K562 (cell line): ENCODE results near the gene GLB1L3. TPM values are rescaled to one million over a fixed set of nuclear protein-coding genes. Genes with fewer than 3 reads are reported as not detected.
A peak's percentile ranks its signal among the peaks of the same experiment; 100 is the strongest.

ENCODE experiments used
- ATAC-seq: fragments of 200-7000 bp; cut with Tn5 transposase; 3 replicates; pipeline ENCODE4 v1.9.1; 2020; ENCODE audit warnings: moderate library complexity
- BruUV-seq: library from RNA; stranded (reverse); fragments of 400-500 nt; replicated peaks from 2 replicates; lab custom pipeline; 2021; lab: Mats Ljungman, UMichigan
- CTCF ChIA-PET: fragments of 300-600 bp; formaldehyde crosslinking; extraction: SDS; loops from one replicate; lab custom pipeline; 2021; ENCODE audit warnings: low intra/inter-chr PET ratio; lab: Yijun Ruan, JAX
- POLR2A ChIA-PET: fragments of 300-600, 350-650 bp; sonication (Branson Sonifier 250); formaldehyde crosslinking; extraction: SDS; loops from one replicate; lab custom pipeline; 2021; ENCODE audit warnings: antibody characterized with exemption, inconsistent platforms; lab: Yijun Ruan, JAX
- DNase-seq, 4 experiments: peaks; one replicate each; pipeline versions ENCODE4 v3.0.0 to v3.0.0-alpha.2; 2011 to 2018; ENCODE audit warnings: low spot score in 3 of 4, mixed read lengths in 3 of 4; ENCODE audit errors: extremely low read depth in 1 of 4
- FAIRE-seq: peaks from 2 replicates; lab custom pipeline; 2011; peaks lifted over from hg19 to GRCh38; lab: Jason Lieb, UNC
- H2AFZ ChIP-seq: 2 replicates; pipeline ENCODE4 v1.6.0; 2011; ENCODE audit warnings: low read depth, low read length, control low read depth, inconsistent platforms
- H3K27ac ChIP-seq: fragments of 200-600 bp; 3 replicates; pipeline ENCODE4 v1.8.0; 2011; ENCODE audit warnings: low read depth, mild to moderate bottlenecking, control low read depth, inconsistent platforms, low read length, moderate library complexity, mixed read lengths; ENCODE audit errors: extremely low read depth
- H3K27me3 ChIP-seq, 2 experiments: fragments of 300-600 bp in 1 of 2; 2 replicates in 1 of 2; 3 replicates in 1 of 2; pipeline versions ENCODE4 v1.6.0 to v1.8.0; 2011; ENCODE audit warnings: inconsistent platforms in 2 of 2, low read length in 2 of 2, mild to moderate bottlenecking in 1 of 2, mixed read lengths in 1 of 2, moderate library complexity in 1 of 2; ENCODE audit not compliant: control insufficient read depth in 2 of 2, insufficient read depth in 2 of 2
- H3K36me3 ChIP-seq: fragments of 300-600 bp; 3 replicates; pipeline ENCODE4 v1.8.0; 2011; ENCODE audit warnings: mild to moderate bottlenecking, low read length, inconsistent platforms; ENCODE audit not compliant: control insufficient read depth, insufficient read depth
- H3K4me1 ChIP-seq, 2 experiments: fragments of 200-600 bp in 1 of 2; replicated peaks in 1 of 2; 2 replicates in 1 of 2; 3 replicates in 1 of 2; pipeline versions ENCODE4 v1.5.1 to v1.8.0; 2011; ENCODE audit warnings: inconsistent platforms in 2 of 2, low read length in 2 of 2, mild to moderate bottlenecking in 1 of 2, mixed read lengths in 1 of 2, moderate library complexity in 1 of 2; ENCODE audit not compliant: control insufficient read depth in 2 of 2, insufficient read depth in 2 of 2
- H3K4me2 ChIP-seq: 2 replicates; pipeline ENCODE4 v1.6.1; 2011; ENCODE audit warnings: low read length, control low read depth, inconsistent platforms, mixed read lengths; ENCODE audit not compliant: insufficient read depth
- H3K4me3 ChIP-seq: fragments of 200-600 bp; sonication (generic), shearing (Covaris generic); 2 replicates; pipeline ENCODE4 v1.5.1; 2016; ENCODE audit warnings: control low read depth, inconsistent platforms
- H3K79me2 ChIP-seq: fragments of 200-600 bp; 3 replicates; pipeline ENCODE4 v1.8.0; 2011; ENCODE audit warnings: low read length, inconsistent platforms; ENCODE audit not compliant: control insufficient read depth, insufficient read depth
- H3K9ac ChIP-seq, 2 experiments: 2 replicates each; pipeline versions ENCODE4 v1.6.0 to v1.6.1; 2011; ENCODE audit warnings: low read depth in 2 of 2, low read length in 2 of 2, control low read depth in 1 of 2, inconsistent platforms in 1 of 2, mild to moderate bottlenecking in 1 of 2, mixed read lengths in 1 of 2; ENCODE audit not compliant: insufficient read depth in 1 of 2
- H3K9me1 ChIP-seq: one replicate; pipeline ENCODE4 v1.6.0; 2011; ENCODE audit warnings: inconsistent platforms, mild to moderate bottlenecking, low read length, moderate library complexity; ENCODE audit not compliant: control insufficient read depth, insufficient read depth
- H3K9me3 ChIP-seq: replicated peaks from 2 replicates; pipeline ENCODE4 v1.5.1; 2011; ENCODE audit warnings: low read depth, low read length, inconsistent platforms; ENCODE audit not compliant: control insufficient read depth, insufficient read depth
- H4K20me1 ChIP-seq: replicated peaks from 2 replicates; pipeline ENCODE4 v1.6.1; 2011; ENCODE audit warnings: low read length, inconsistent platforms, mixed read lengths; ENCODE audit not compliant: control insufficient read depth, insufficient read depth
- E4F1 ChIP-seq: fragments of 250-450 bp; sonication (Bioruptor Pico); IDR thresholded peaks from 2 replicates; pipeline ENCODE4 v1.5.0; 2021; ENCODE audit warnings: mild to moderate bottlenecking, borderline replicate concordance
- HNRNPUL1 ChIP-seq: fragments of 200-400 bp; formaldehyde crosslinking; IDR thresholded peaks from 2 replicates; pipeline ENCODE4 v1.6.1; 2017; ENCODE audit warnings: low read length
- MCM5 ChIP-seq: fragments of 450-650 bp; IDR thresholded peaks from 2 replicates; pipeline ENCODE4 v1.6.1; 2016; ENCODE audit warnings: low read depth
- XRCC4 ChIP-seq: IDR thresholded peaks from one replicate; pipeline ENCODE4 v1.6.1; 2011; ENCODE audit not compliant: insufficient read depth, insufficient read length; ENCODE audit errors: extremely low read depth
- ZNF695 ChIP-seq: fragments of 450-650 bp; formaldehyde crosslinking; IDR thresholded peaks from 2 replicates; pipeline ENCODE4 v1.4.0; 2020; ENCODE audit warnings: mild to moderate bottlenecking, moderate library complexity
- WGBS: fragments of 100-300 bp; shearing (Covaris generic); methylation state at CpG from one replicate; pipeline ENCODE4 v1.1.6; 2016; ENCODE audit warnings: low coverage, mixed read lengths; ENCODE audit not compliant: insufficient coverage; ENCODE audit errors: missing lambda C conversion rate; 5-methylcytosine and 5-hydroxymethylcytosine counted together
- in situ Hi-C: fragments of 300-500 bp; cut with MboI; formaldehyde crosslinking; loops from 4 replicates; pipeline ENCODE4 v1.15.0; 2018; ENCODE audit warnings: inconsistent platforms, mixed read lengths
- intact Hi-C: fragments of 100-400 bp; cut with micrococcal nuclease; formaldehyde crosslinking; loops from 2 replicates; pipeline ENCODE4 v1.14.2; 2022
- polyA plus RNA-seq, 8 experiments: library from polyadenylated mRNA; depleted of rRNA in 4 of 8; stranded (reverse) in 5 of 8; unstranded in 3 of 8; fragments of >200 nt; fragmentation: Nextera tagmentation in 2 of 8; fragmentation: Illumina TruSeq in 1 of 8; extraction: Ambion mirVana in 2 of 8; extraction: Trizol in 1 of 8; gene quantifications; 2 replicates each; pipeline versions ENCODE4 v1.2.1 to v1.2.3, GENCODE V29; 2011 to 2014; ENCODE audit warnings: inconsistent platforms in 1 of 8, missing spikeins in 1 of 8
- total RNA-seq, 7 experiments: library from RNA; depleted of rRNA in 6 of 7; stranded (reverse); fragments of >200 nt in 6 of 7; fragmentation: Illumina TruSeq in 2 of 7; extraction: Trizol in 2 of 7; gene quantifications; 2 replicates each; pipeline versions ENCODE4 v1.2.1 to v1.2.3, GENCODE V29; 2011 to 2021; ENCODE audit warnings: low replicate concordance in 1 of 7
- TF ChIP-seq, protein P1 (sequence below): IDR thresholded peaks from 3 replicates; pipeline ENCODE4 v1.6.1; 2011; ENCODE audit warnings: borderline replicate concordance, mild to moderate bottlenecking; ENCODE audit not compliant: insufficient read length, insufficient read depth
- TF ChIP-seq, protein P2 (sequence below): sonication (generic); formaldehyde crosslinking; IDR thresholded peaks from 2 replicates; pipeline ENCODE4 v1.8.0; 2023; ENCODE audit warnings: mild to moderate bottlenecking, missing genetic modification reagents
- TF ChIP-seq, protein P3 (sequence below), 2 experiments: fragments of 450-650 bp in 1 of 2; sonication (generic) in 1 of 2; formaldehyde crosslinking in 1 of 2; IDR thresholded peaks in 1 of 2; conservative IDR thresholded peaks in 1 of 2; 2 replicates each; pipeline versions ENCODE4 v1.6.1 to v1.8.1; 2016 to 2023; ENCODE audit warnings: mild to moderate bottlenecking in 2 of 2, moderate library complexity in 2 of 2, inconsistent platforms in 1 of 2, missing genetic modification reagents in 1 of 2

Gene GLB1L3
- total and polyA plus RNA-seq, 9 of the 15 experiments (the other 6 are each of a cell fraction or from before 2014, with no cell fraction given) = 0.18 to 3.3 (median 0.49) TPM

DNA sequence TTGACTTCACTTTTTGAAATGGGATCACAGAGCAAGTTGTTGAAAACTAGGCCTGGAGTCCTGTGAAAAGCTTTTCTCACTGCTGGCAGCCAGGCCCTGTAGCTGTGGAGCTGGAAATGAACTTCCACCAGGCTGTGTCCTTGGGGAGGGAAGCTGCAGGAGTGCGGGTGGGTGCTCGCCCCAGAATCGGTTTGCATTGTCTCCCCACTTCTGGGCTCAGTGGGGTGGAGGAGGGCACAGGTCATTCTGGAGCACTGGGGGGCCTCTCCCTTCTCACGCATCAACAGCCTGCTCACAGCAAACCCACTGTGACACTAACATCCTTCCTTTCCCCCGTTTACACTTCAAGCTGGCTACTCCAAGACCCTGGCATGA is 70.8 kb downstream of the GLB1L3 start:
- Histone ChIP-seq H3K4me1 (no peaks in the 10 kb centered on the region; a peak in 1 of 5 replicates), H3K36me3 (no peaks in the 10 kb centered on the region), H3K4me3 (no peak overlapping the region), H3K79me2 (no peaks in the 10 kb centered on the region), H3K9me1 (no peaks in the 10 kb centered on the region), H3K27ac (no peak overlapping the region), H4K20me1 (no peaks in the 10 kb centered on the region), H3K27me3 (no peaks in the 10 kb centered on the region), H2AFZ (no peak overlapping the region), H3K9ac (peak overlapping the region in 1 of 2 experiments; percentile 9; a peak in 1 of 4 replicates), H3K9me3 (no peaks in the 10 kb centered on the region), H3K4me2 (no peak overlapping the region)
- no peak for TF ChIP-seq HNRNPUL1
- DNase-seq = no peak
- WGBS = 54% methylated on average over 5 of the region's 5 CpGs
- BruUV-seq = no TSS peak
- no peak for ATAC-seq
- intact Hi-C loops = no loop called here
- no peak for FAIRE-seq
- POLR2A ChIA-PET = interaction anchor here (0.6 kb wide), 1 partner anchor 21 kb away, joined by 3 read pairs; no protein-coding TSS in a partner anchor
- CTCF ChIA-PET = no interaction called here
- in situ Hi-C loops = no loop called here

GRCh38 chr11:134347441-134347840 is 71.3 kb downstream of the GLB1L3 start:
- H2AFZ ChIP-seq = no peak overlapping the region
- DNase-seq (no peak), FAIRE-seq (no peak), ATAC-seq (no peak)
- TF ChIP-seq XRCC4 (no peak), E4F1 (CRISPR knock-in tag) (no peak), ZNF695 (CRISPR knock-in tag) (no peak), MCM5 (no peak)
- TF ChIP-seq, protein P1, sequence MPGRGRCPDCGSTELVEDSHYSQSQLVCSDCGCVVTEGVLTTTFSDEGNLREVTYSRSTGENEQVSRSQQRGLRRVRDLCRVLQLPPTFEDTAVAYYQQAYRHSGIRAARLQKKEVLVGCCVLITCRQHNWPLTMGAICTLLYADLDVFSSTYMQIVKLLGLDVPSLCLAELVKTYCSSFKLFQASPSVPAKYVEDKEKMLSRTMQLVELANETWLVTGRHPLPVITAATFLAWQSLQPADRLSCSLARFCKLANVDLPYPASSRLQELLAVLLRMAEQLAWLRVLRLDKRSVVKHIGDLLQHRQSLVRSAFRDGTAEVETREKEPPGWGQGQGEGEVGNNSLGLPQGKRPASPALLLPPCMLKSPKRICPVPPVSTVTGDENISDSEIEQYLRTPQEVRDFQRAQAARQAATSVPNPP = no peak
- TF ChIP-seq, protein P2, sequence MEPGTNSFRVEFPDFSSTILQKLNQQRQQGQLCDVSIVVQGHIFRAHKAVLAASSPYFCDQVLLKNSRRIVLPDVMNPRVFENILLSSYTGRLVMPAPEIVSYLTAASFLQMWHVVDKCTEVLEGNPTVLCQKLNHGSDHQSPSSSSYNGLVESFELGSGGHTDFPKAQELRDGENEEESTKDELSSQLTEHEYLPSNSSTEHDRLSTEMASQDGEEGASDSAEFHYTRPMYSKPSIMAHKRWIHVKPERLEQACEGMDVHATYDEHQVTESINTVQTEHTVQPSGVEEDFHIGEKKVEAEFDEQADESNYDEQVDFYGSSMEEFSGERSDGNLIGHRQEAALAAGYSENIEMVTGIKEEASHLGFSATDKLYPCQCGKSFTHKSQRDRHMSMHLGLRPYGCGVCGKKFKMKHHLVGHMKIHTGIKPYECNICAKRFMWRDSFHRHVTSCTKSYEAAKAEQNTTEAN (CRISPR knock-in tag) = no peak
- TF ChIP-seq, protein P3, sequence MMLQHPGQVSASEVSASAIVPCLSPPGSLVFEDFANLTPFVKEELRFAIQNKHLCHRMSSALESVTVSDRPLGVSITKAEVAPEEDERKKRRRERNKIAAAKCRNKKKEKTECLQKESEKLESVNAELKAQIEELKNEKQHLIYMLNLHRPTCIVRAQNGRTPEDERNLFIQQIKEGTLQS (IDR thresholded peaks at IDR 0.05) = no peak
- TF ChIP-seq, protein P3 (CRISPR knock-in tag; conservative IDR thresholded peaks at IDR 0.05) = no peak
- intact Hi-C loops = no loop called here
- no peak overlapping the region for H3K4me3 ChIP-seq
- 66% methylated on average over 10 of the region's 10 CpGs for WGBS
- no peaks in the 10 kb centered on the region for H4K20me1 ChIP-seq
- H3K27me3 ChIP-seq = no peaks in the 10 kb centered on the region
- H3K36me3 ChIP-seq = no peaks in the 10 kb centered on the region
- ChIA-PET CTCF (no interaction called here), POLR2A (interaction anchor here (0.6 kb wide), 1 partner anchor 21 kb away, joined by 3 read pairs; no protein-coding TSS in a partner anchor)
- no TSS peak for BruUV-seq
- H3K27ac ChIP-seq = no peak overlapping the region
- no peak overlapping the region for H3K9ac ChIP-seq
- H3K4me1 ChIP-seq = no peaks in the 10 kb centered on the region; a peak in 1 of 5 replicates
- no peaks in the 10 kb centered on the region for H3K9me3 ChIP-seq
- no peaks in the 10 kb centered on the region for H3K9me1 ChIP-seq
- H3K79me2 ChIP-seq = no peaks in the 10 kb centered on the region
- H3K4me2 ChIP-seq = no peak overlapping the region
- in situ Hi-C loops = no loop called here
